MM.1S (cell line): ENCODE measurements around the gene CYB5D1.

Experiments
- DNase-seq: peaks from one replicate; pipeline ENCODE4 v3.0.0-alpha.2; 2015
- H2AFZ ChIP-seq: fragments of 300-600 bp; sonication (generic); 2 replicates; pipeline ENCODE4 v1.6.0; 2016; ENCODE audit warnings: antibody characterized with exemption, low read length
- H3F3A ChIP-seq: fragments of 300-600 bp; sonication (generic); 2 replicates; pipeline ENCODE4 v1.6.1; 2016; ENCODE audit warnings: mild to moderate bottlenecking, antibody characterized with exemption, low read length, moderate library complexity, mixed read lengths; ENCODE audit not compliant: insufficient read depth
- H3K27ac ChIP-seq: fragments of 300-600 bp; sonication (generic); 2 replicates; pipeline ENCODE4 v1.5.1; 2016; ENCODE audit warnings: mild to moderate bottlenecking, low read length
- H3K27me3 ChIP-seq: fragments of 300-600 bp; sonication (generic); replicated peaks from 2 replicates; pipeline ENCODE4 v1.6.0; 2016; ENCODE audit warnings: low read length; ENCODE audit not compliant: insufficient read depth
- H3K36me3 ChIP-seq: fragments of 300-600 bp; sonication (generic); replicated peaks from 2 replicates; pipeline ENCODE4 v1.6.1; 2016; ENCODE audit warnings: mild to moderate bottlenecking, low read length, mixed read lengths; ENCODE audit not compliant: insufficient read depth
- H3K4me1 ChIP-seq: fragments of 300-600 bp; sonication (generic); 2 replicates; pipeline ENCODE4 v1.6.1; 2016; ENCODE audit warnings: low read length, mixed read lengths
- H3K4me2 ChIP-seq: fragments of 300-600 bp; sonication (generic); 2 replicates; pipeline ENCODE4 v1.6.0; 2016; ENCODE audit warnings: low read depth, low read length
- H3K4me3 ChIP-seq: fragments of 300-600 bp; sonication (generic); 2 replicates; pipeline ENCODE4 v1.5.1; 2016; ENCODE audit warnings: low read length, mixed read lengths
- H3K79me2 ChIP-seq: fragments of 300-600 bp; sonication (generic); 2 replicates; pipeline ENCODE4 v1.6.1; 2016; ENCODE audit warnings: mixed run types, low read length, mixed read lengths
- H3K9ac ChIP-seq: fragments of 300-600 bp; sonication (generic); 2 replicates; pipeline ENCODE4 v1.6.1; 2016; ENCODE audit warnings: low read length, mixed read lengths
- H3K9me2 ChIP-seq: fragments of 300-600 bp; sonication (generic); replicated peaks from 2 replicates; pipeline ENCODE4 v1.6.1; 2016; ENCODE audit warnings: mild to moderate bottlenecking, low read length, mixed read lengths; ENCODE audit not compliant: insufficient read depth
- H3K9me3 ChIP-seq: fragments of 300-600 bp; sonication (generic); replicated peaks from 2 replicates; pipeline ENCODE4 v1.6.1; 2016; ENCODE audit warnings: mild to moderate bottlenecking, low read length, mixed read lengths; ENCODE audit not compliant: insufficient read depth
- H4K20me1 ChIP-seq: fragments of 300-600 bp; sonication (generic); 2 replicates; pipeline ENCODE4 v1.6.1; 2016; ENCODE audit warnings: mild to moderate bottlenecking, low read length, moderate library complexity, mixed read lengths; ENCODE audit not compliant: insufficient read depth
- EZH2 ChIP-seq: fragments of 300-600 bp; sonication (generic); optimal IDR thresholded peaks from 2 replicates; pipeline ENCODE3; 2017; ENCODE audit warnings: low read depth, mild to moderate bottlenecking, antibody characterized with exemption, low read length, mixed read lengths
- EZH2phosphoT487 ChIP-seq: fragments of 300-600 bp; sonication (generic); IDR thresholded peaks from 2 replicates; pipeline ENCODE4 v1.6.1; 2018; ENCODE audit warnings: antibody characterized with exemption, low read length
- TF ChIP-seq, protein P1 (sequence below): fragments of 300-600 bp; sonication (generic); IDR thresholded peaks from 2 replicates; pipeline ENCODE4 v1.5.1; 2016; ENCODE audit warnings: antibody characterized with exemption, low read length, mixed read lengths

The CYB5D1 gene

DNA sequence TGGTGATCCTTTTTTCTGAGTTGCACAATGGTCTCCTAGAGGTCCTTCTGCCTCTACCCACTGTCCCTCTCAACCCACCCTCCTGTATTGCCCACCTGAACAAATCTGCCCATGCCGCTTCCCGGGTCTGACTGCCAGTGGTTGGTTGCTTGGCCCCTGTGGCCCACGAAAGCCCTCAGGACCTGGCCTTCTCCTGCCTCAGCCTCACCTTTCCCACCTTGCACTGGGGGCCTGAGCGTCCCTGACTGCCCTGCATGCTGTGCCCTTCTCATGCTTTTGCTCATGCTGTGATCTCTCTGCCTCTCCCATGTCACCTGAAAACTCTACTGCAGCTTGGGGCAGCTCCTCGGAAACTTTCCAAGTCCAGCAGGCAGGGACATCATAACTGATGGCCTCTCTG, 37.6 kb upstream of the CYB5D1 start:
- Histone ChIP-seq H3K4me2 (no peak overlapping the region), H3K79me2 (no peaks in the 10 kb centered on the region), H3K4me1 (no peaks in the 10 kb centered on the region), H3K27ac (no peak overlapping the region), H3K9me3 (no peaks in the 10 kb centered on the region), H3F3A (no peaks in the 10 kb centered on the region), H3K9me2 (no peaks in the 10 kb centered on the region), H2AFZ (no peak overlapping the region), H3K27me3 (peaks cover 96% of the 10 kb centered on the region), H3K36me3 (no peaks in the 10 kb centered on the region), H4K20me1 (no peaks in the 10 kb centered on the region), H3K4me3 (no peak overlapping the region), H3K9ac (no peak overlapping the region)
- no peak for TF ChIP-seq EZH2phosphoT487
- TF ChIP-seq EZH2 = no peak
- TF ChIP-seq, protein P1, sequence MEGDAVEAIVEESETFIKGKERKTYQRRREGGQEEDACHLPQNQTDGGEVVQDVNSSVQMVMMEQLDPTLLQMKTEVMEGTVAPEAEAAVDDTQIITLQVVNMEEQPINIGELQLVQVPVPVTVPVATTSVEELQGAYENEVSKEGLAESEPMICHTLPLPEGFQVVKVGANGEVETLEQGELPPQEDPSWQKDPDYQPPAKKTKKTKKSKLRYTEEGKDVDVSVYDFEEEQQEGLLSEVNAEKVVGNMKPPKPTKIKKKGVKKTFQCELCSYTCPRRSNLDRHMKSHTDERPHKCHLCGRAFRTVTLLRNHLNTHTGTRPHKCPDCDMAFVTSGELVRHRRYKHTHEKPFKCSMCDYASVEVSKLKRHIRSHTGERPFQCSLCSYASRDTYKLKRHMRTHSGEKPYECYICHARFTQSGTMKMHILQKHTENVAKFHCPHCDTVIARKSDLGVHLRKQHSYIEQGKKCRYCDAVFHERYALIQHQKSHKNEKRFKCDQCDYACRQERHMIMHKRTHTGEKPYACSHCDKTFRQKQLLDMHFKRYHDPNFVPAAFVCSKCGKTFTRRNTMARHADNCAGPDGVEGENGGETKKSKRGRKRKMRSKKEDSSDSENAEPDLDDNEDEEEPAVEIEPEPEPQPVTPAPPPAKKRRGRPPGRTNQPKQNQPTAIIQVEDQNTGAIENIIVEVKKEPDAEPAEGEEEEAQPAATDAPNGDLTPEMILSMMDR = no peak
- DNase-seq = no peak

DNA sequence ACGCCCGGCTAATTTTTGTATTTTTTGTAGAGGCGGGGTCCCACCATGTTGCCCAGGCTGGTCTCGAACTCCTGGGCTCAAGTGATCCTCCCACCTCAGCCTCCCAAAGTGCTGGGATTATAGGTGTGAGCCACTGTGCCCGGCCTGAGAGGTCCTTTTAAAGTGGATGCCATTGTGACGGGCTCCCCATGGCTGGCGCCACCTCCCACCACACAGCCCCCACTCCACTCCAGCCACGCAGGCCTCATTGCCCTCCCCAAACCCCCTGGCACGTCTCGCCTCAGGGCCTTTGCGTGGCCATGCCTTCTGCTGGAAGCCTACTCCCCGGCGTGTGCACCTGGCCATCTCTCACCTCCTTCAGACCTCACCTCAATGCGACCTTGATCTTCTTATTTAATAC, 35.7 kb upstream of the CYB5D1 start:
- Histone ChIP-seq H3K27ac (no peak overlapping the region), H3K4me2 (no peak overlapping the region), H3K9me3 (no peaks in the 10 kb centered on the region), H3K4me3 (no peak overlapping the region), H4K20me1 (no peaks in the 10 kb centered on the region), H3K9ac (no peak overlapping the region), H2AFZ (no peak overlapping the region), H3F3A (no peaks in the 10 kb centered on the region), H3K9me2 (no peaks in the 10 kb centered on the region), H3K27me3 (peaks cover 96% of the 10 kb centered on the region), H3K79me2 (no peaks in the 10 kb centered on the region), H3K4me1 (no peaks in the 10 kb centered on the region), H3K36me3 (no peaks in the 10 kb centered on the region)
- no peak for TF ChIP-seq EZH2
- TF ChIP-seq, protein P1 = no peak
- no peak for TF ChIP-seq EZH2phosphoT487
- no peak for DNase-seq

DNA sequence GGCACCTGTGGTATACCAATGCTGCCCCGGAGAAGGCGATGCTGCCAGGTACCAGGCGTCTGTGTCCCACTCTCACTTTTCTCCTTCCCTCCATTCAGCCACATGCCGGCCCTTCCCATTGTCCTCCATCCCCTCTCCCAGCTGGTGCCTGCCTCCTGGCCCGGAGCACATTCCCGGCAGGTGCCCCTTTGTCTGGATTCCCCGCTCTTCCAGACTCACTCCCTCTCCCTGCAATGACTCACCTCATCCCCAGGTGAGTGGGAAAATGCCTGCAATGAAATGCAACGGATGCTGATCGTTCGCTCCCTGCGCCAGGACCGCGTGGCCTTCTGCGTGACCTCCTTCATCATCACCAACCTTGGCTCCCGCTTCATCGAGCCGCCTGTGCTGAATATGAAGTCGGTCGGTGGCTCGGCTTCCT, 34.2 kb upstream of the CYB5D1 start:
- Histone ChIP-seq H4K20me1 (no peaks in the 10 kb centered on the region), H3K27me3 (peaks cover 96% of the 10 kb centered on the region), H2AFZ (no peak overlapping the region), H3K4me2 (no peak overlapping the region), H3K36me3 (no peaks in the 10 kb centered on the region), H3K4me1 (no peaks in the 10 kb centered on the region), H3K4me3 (no peak overlapping the region), H3K9me3 (no peaks in the 10 kb centered on the region), H3K79me2 (no peaks in the 10 kb centered on the region), H3F3A (no peaks in the 10 kb centered on the region), H3K9ac (no peak overlapping the region), H3K27ac (no peak overlapping the region), H3K9me2 (no peaks in the 10 kb centered on the region)
- TF ChIP-seq, protein P1 = no peak
- TF ChIP-seq EZH2phosphoT487 (no peak), EZH2 (no peak)
- DNase-seq = no peak
